GM21717 (cell line): Measurements from ENCODE around the gene CRACDL.

Experiments
- ATAC-seq: cut with Tn5 transposase; IDR thresholded peaks from one replicate; pipeline ENCODE4 v1.9.1; 2021; ENCODE audit warnings: mild to moderate bottlenecking, moderate library complexity; ENCODE audit not compliant: unreplicated experiment

Gene CRACDL

GRCh38 chr2:98866033-98866432 is 70.0 kb downstream of the CRACDL start:
- no peak for ATAC-seq

GRCh38 chr2:98861601-98862000 is 74.4 kb downstream of the CRACDL start:
- no peak for ATAC-seq

GRCh38 chr2:98859323-98859722 is 76.7 kb downstream of the CRACDL start:
- ATAC-seq = no peak

- no peak for ATAC-seq
Measured at GRCh38 chr2:98857001-98857400, 79.0 kb downstream of the CRACDL start.

GRCh38 chr2:98854682-98855081 is 81.3 kb downstream of the CRACDL start:
- no peak for ATAC-seq

- no peak for ATAC-seq
Measured at GRCh38 chr2:98852932-98853331, 83.1 kb downstream of the CRACDL start.

GRCh38 chr2:98850074-98850473 is 86.0 kb downstream of the CRACDL start:
- ATAC-seq = no peak

- no peak for ATAC-seq
Measured at GRCh38 chr2:98849113-98849512, 86.9 kb downstream of the CRACDL start.

- ATAC-seq = no peak
Measured at GRCh38 chr2:98847853-98848252, 88.2 kb downstream of the CRACDL start.

GRCh38 chr2:98846041-98846440 is 90.0 kb downstream of the CRACDL start:
- no peak for ATAC-seq

- ATAC-seq = no peak
Measured at GRCh38 chr2:98842136-98842535, 93.9 kb downstream of the CRACDL start.

GRCh38 chr2:98839292-98839691 is 96.7 kb downstream of the CRACDL start:
- ATAC-seq = no peak

GRCh38 chr2:98835831-98836385 is 100.1 kb downstream of the CRACDL start:
- no peak for ATAC-seq

- no peak for ATAC-seq
Measured at GRCh38 chr2:98833917-98834263, 102.1 kb downstream of the CRACDL start.

- no peak for ATAC-seq
Measured at GRCh38 chr2:98833172-98833916, 102.7 kb downstream of the CRACDL start.

- no peak for ATAC-seq
Measured at GRCh38 chr2:98832172-98832571, 103.9 kb downstream of the CRACDL start.

- ATAC-seq = no peak
Measured at GRCh38 chr2:98830571-98831145, 105.4 kb downstream of the CRACDL start.

- no peak for ATAC-seq
Measured at GRCh38 chr2:98829581-98830270, 106.3 kb downstream of the CRACDL start.

GRCh38 chr2:98828793-98829371 is 107.1 kb downstream of the CRACDL start:
- no peak for ATAC-seq

- no peak for ATAC-seq
Measured at GRCh38 chr2:98828369-98828744, 107.7 kb downstream of the CRACDL start.

GRCh38 chr2:98827625-98828368 is 108.2 kb downstream of the CRACDL start:
- no peak for ATAC-seq
